Lower leg skin (tissue), 3 donors: ENCODE results near the gene GABBR2.

Source experiments
- POLR2A ChIP-seq, 2 donors: fragments of 450-650 bp; IDR thresholded peaks; one replicate each; pipeline ENCODE4 v1.6.1; 2016 to 2017; ENCODE audit warnings: antibody characterized with exemption in 2 of 2, mild to moderate bottlenecking in 1 of 2, moderate library complexity in 1 of 2
- TF ChIP-seq, protein P1 (sequence below), 3 donors: fragments of 450-650 bp; IDR thresholded peaks; one replicate each; pipeline ENCODE4 v1.5.1; 2016; ENCODE audit warnings: antibody characterized with exemption in 3 of 3, mild to moderate bottlenecking in 3 of 3, moderate library complexity in 2 of 3

DNA sequence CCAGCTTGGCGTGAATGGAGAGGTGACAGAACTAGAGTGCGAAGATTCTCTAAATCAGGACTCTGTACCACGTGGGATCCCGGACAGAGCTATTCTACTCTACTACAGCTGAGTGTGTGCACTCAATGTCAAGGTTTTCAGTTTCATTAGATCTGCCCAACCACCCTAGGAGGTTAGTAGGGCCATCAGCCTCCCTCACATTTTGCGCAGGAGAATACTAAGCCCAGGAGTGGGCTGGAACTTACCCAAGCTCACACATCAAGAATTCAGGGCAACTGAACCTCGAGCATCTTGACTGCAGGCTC is 385.0 kb downstream of the GABBR2 start:
- TF ChIP-seq POLR2A (IDR thresholded peaks at IDR 0.05), result no peak
- TF ChIP-seq, protein P1, sequence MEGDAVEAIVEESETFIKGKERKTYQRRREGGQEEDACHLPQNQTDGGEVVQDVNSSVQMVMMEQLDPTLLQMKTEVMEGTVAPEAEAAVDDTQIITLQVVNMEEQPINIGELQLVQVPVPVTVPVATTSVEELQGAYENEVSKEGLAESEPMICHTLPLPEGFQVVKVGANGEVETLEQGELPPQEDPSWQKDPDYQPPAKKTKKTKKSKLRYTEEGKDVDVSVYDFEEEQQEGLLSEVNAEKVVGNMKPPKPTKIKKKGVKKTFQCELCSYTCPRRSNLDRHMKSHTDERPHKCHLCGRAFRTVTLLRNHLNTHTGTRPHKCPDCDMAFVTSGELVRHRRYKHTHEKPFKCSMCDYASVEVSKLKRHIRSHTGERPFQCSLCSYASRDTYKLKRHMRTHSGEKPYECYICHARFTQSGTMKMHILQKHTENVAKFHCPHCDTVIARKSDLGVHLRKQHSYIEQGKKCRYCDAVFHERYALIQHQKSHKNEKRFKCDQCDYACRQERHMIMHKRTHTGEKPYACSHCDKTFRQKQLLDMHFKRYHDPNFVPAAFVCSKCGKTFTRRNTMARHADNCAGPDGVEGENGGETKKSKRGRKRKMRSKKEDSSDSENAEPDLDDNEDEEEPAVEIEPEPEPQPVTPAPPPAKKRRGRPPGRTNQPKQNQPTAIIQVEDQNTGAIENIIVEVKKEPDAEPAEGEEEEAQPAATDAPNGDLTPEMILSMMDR (IDR thresholded peaks at IDR 0.05), result no peak
